ENCODE data around the gene NPR2. TPM values are rescaled to one million over a fixed set of nuclear protein-coding genes. Genes with fewer than 3 reads are reported as not detected.

The NPR2 gene
- total RNA-seq, 1 experiment from 2014 or later = 18.8 TPM

- H3K27ac ChIP-seq (ENCODE audit: low read depth, low read length) = no peak overlapping the region
- H3K79me2 ChIP-seq (ENCODE audit: insufficient read depth, low read length) = no peaks in the 10 kb centered on the region
- no peaks in the 10 kb centered on the region for H3K27me3 ChIP-seq (ENCODE audit: insufficient read depth, low read length)
- RAD21 ChIA-PET (ENCODE audit: low non-redundant PET in 1 of 2, low total read pairs in 2 of 2, uncharacterized antibody in 2 of 2, unreplicated experiment in 2 of 2) = interaction anchor here (1.3 kb wide), 2 partner anchors 37 to 93 kb away, joined by 3 to 8 read pairs; no protein-coding TSS in a partner anchor
- H3K9me3 ChIP-seq (ENCODE audit: control insufficient read depth in 1 of 2, insufficient read depth in 1 of 2, low read depth in 1 of 2, low read length in 2 of 2) = no peaks in the 10 kb centered on the region
- CTCF ChIA-PET = interaction anchor here (0.8 to 3.7 kb wide), 16 partner anchors 7 to 234 kb away, joined by 3 to 46 read pairs (median 6); partner anchors contain the start of genes HINT2 and SPAG8
- H4K20me1 ChIP-seq (ENCODE audit: insufficient read depth) = no peaks in the 10 kb centered on the region
- intact Hi-C loops (cut with micrococcal nuclease) = no loop called here
- no peak for ATAC-seq
- H3K36me3 ChIP-seq (ENCODE audit: control insufficient read depth in 1 of 2, insufficient read depth in 2 of 2, low read length in 2 of 2) = 0 out of 4 replicates have a peak, but pooled peaks cover 0 to 4% of the 10 kb centered on the region in 2 experiments
- no peak overlapping the region for H3K9ac ChIP-seq (ENCODE audit: low read length)
- no peak for TF ChIP-seq ATF3 (IDR thresholded peaks at IDR 0.05)
- H3K4me3 ChIP-seq (replicated peaks in 1 of 2; ENCODE audit: low read depth in 1 of 2, low read length in 2 of 2) = no peak overlapping the region
- H3K4me2 ChIP-seq (ENCODE audit: low read length) = no peak overlapping the region
- BruUV-seq (replicated peaks) = no TSS peak
- H3K9me2 ChIP-seq (ENCODE audit: insufficient read depth) = no peaks in the 10 kb centered on the region
- H3K4me1 ChIP-seq (ENCODE audit: control insufficient read depth in 1 of 2, insufficient read depth in 2 of 2, low read length in 2 of 2) = no peaks in the 10 kb centered on the region
- H2AFZ ChIP-seq (ENCODE audit: low read depth, low read length, poor library complexity, severe bottlenecking) = no peak overlapping the region
- no peak for DNase-seq (ENCODE audit: low read depth, low spot score)
- POLR2A ChIA-PET = no interaction called here
These were observed 1.9 kb upstream of the NPR2 start for GRCh38 chr9:35789541-35789940.

- ATAC-seq (peak; percentile 46), DNase-seq (ENCODE audit: low read depth, low spot score) (no peak)
- Histone ChIP-seq H4K20me1 (ENCODE audit: insufficient read depth) (no peaks in the 10 kb centered on the region), H3K4me3 (replicated peaks in 1 of 2; ENCODE audit: low read depth in 1 of 2, low read length in 2 of 2) (no peak overlapping the region), H3K4me2 (ENCODE audit: low read length) (no peak overlapping the region), H3K36me3 (ENCODE audit: control insufficient read depth in 1 of 2, insufficient read depth in 2 of 2, low read length in 2 of 2) (0 out of 4 replicates have a peak, but pooled peaks cover 0 to 4% of the 10 kb centered on the region in 2 experiments), H3K9ac (ENCODE audit: low read length) (no peak overlapping the region), H2AFZ (ENCODE audit: low read depth, low read length, poor library complexity, severe bottlenecking) (no peak overlapping the region), H3K79me2 (ENCODE audit: insufficient read depth, low read length) (no peaks in the 10 kb centered on the region), H3K27me3 (ENCODE audit: insufficient read depth, low read length) (no peaks in the 10 kb centered on the region), H3K9me2 (ENCODE audit: insufficient read depth) (no peaks in the 10 kb centered on the region), H3K4me1 (ENCODE audit: control insufficient read depth in 1 of 2, insufficient read depth in 2 of 2, low read length in 2 of 2) (peaks cover 0 to under 1% of the 10 kb centered on the region in 2 experiments; a peak in 1 of 4 replicates), H3K27ac (ENCODE audit: low read depth, low read length) (no peak overlapping the region), H3K9me3 (ENCODE audit: control insufficient read depth in 1 of 2, insufficient read depth in 1 of 2, low read depth in 1 of 2, low read length in 2 of 2) (no peaks in the 10 kb centered on the region)
- ChIA-PET CTCF (interaction anchor here (0.8 to 3.7 kb wide), 18 partner anchors 8 to 234 kb away, joined by 3 to 46 read pairs (median 5); partner anchors contain the start of genes HINT2, HRCT1 and SPAG8), RAD21 (ENCODE audit: low non-redundant PET in 1 of 2, low total read pairs in 2 of 2, uncharacterized antibody in 2 of 2, unreplicated experiment in 2 of 2) (interaction anchor here (1.0 to 1.3 kb wide), 3 partner anchors 36 to 92 kb away, joined by 3 to 8 read pairs (median 3); no protein-coding TSS in a partner anchor), POLR2A (interaction anchor here (1.1 kb wide), 1 partner anchor 23 kb away, joined by 4 read pairs; the partner anchor contains the start of gene SPAG8)
- TF ChIP-seq ZNF274 (IDR thresholded peaks at IDR 0.05; ENCODE audit: low read depth, low read length) (no peak), REST (IDR thresholded peaks at IDR 0.05; ENCODE audit: low read depth) (no peak), TCF7L2 (IDR thresholded peaks at IDR 0.05; ENCODE audit: borderline replicate concordance, extremely low read depth, insufficient read depth, insufficient read length) (no peak), CBX3 (IDR thresholded peaks at IDR 0.05; ENCODE audit: low read depth) (no peak), POLR2AphosphoS5 (IDR thresholded peaks at IDR 0.05; ENCODE audit: low read depth, low read length) (no peak), JUND (IDR thresholded peaks at IDR 0.05) (no peak), CEBPB (IDR thresholded peaks at IDR 0.05; ENCODE audit: low read depth) (no peak), POLR2A (IDR thresholded peaks at IDR 0.05; ENCODE audit: borderline replicate concordance, extremely low read depth, insufficient read depth, insufficient read length) (no peak), EZH2 (IDR thresholded peaks at IDR 0.05) (no peak)
- TF ChIP-seq, protein P1, sequence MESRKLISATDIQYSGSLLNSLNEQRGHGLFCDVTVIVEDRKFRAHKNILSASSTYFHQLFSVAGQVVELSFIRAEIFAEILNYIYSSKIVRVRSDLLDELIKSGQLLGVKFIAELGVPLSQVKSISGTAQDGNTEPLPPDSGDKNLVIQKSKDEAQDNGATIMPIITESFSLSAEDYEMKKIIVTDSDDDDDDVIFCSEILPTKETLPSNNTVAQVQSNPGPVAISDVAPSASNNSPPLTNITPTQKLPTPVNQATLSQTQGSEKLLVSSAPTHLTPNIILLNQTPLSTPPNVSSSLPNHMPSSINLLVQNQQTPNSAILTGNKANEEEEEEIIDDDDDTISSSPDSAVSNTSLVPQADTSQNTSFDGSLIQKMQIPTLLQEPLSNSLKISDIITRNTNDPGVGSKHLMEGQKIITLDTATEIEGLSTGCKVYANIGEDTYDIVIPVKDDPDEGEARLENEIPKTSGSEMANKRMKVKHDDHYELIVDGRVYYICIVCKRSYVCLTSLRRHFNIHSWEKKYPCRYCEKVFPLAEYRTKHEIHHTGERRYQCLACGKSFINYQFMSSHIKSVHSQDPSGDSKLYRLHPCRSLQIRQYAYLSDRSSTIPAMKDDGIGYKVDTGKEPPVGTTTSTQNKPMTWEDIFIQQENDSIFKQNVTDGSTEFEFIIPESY (IDR thresholded peaks at IDR 0.05; ENCODE audit: extremely low read depth, insufficient replicate concordance, low read length) = no peak
- BruUV-seq (replicated peaks) = no TSS peak
- intact Hi-C loops (cut with micrococcal nuclease) = loop anchor here (1.0 to 2.0 kb wide), 4 partner anchors 45 to 233 kb away; no protein-coding TSS in a partner anchor
These were observed 1.4 kb upstream of the NPR2 start for GRCh38 chr9:35790025-35790384.
